SJCRH30 (cell line): Measurements from ENCODE around the gene OPRM1. TPM values are rescaled to one million over a fixed set of nuclear protein-coding genes. Genes with fewer than 3 reads are reported as not detected.
"Not testable (repeated sequence)": the region's sequence is repeated elsewhere in the genome, so short reads cannot be mapped to it uniquely, and the experiment has no call there.

Experiments used
- DNase-seq, 2 experiments: peaks; one replicate each; pipeline ENCODE4 v3.0.0-alpha.2; 2015 to 2020
- H3K27ac ChIP-seq: fragments of 250-450 bp; sonication (Bioruptor Pico); 2 replicates; pipeline ENCODE4 v1.5.1; 2020; ENCODE audit warnings: mild to moderate bottlenecking, moderate library complexity
- H3K27me3 ChIP-seq: fragments of 250-450 bp; sonication (Bioruptor Pico); 2 replicates; pipeline ENCODE4 v1.5.1; 2020; ENCODE audit warnings: mild to moderate bottlenecking, moderate library complexity
- H3K36me3 ChIP-seq: fragments of 250-450 bp; sonication (Bioruptor Pico); 2 replicates; pipeline ENCODE4 v1.5.1; 2020; ENCODE audit warnings: mild to moderate bottlenecking, moderate library complexity
- H3K4me1 ChIP-seq: fragments of 250-450 bp; sonication (Bioruptor Pico); 2 replicates; pipeline ENCODE4 v1.5.1; 2020; ENCODE audit warnings: mild to moderate bottlenecking, moderate library complexity
- H3K4me3 ChIP-seq: fragments of 250-450 bp; sonication (Bioruptor Pico); 2 replicates; pipeline ENCODE4 v1.5.1; 2020; ENCODE audit warnings: mild to moderate bottlenecking, moderate library complexity
- H3K9me3 ChIP-seq: fragments of 250-450 bp; sonication (Bioruptor Pico); replicated peaks from 2 replicates; pipeline ENCODE4 v1.5.1; 2020; ENCODE audit warnings: mild to moderate bottlenecking, moderate library complexity
- total RNA-seq: library from RNA; depleted of rRNA; stranded (reverse); fragments of >200 nt; shearing (Covaris generic); gene quantifications from 2 replicates; pipeline ENCODE4 v1.2.3, GENCODE V29; 2014

Gene OPRM1
- total RNA-seq, 1 experiment from 2014 or later: not detected

DNA sequence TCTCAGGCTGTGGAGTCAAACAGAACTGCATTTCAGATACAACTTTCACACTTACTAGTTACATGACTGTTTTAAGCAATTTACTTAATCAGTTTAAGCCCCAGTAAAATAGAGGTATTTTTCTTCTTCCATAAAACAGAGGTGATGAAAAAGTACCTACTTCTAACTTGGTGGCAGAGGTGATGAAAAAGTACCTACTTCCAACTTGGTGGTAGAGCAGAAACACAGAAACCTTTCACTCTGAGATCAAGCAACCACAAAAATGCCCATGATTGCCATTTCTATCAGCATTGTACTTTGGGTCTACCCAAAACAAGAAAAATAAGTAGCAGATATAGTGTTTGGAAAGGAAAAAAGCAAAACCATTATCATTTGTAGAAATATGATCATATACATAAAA, 148.7 kb downstream of the OPRM1 start:
- Histone ChIP-seq H3K36me3 (no peaks in the 10 kb centered on the region), H3K9me3 (no peaks in the 10 kb centered on the region), H3K27ac (no peak overlapping the region), H3K4me1 (no peaks in the 10 kb centered on the region), H3K27me3 (no peaks in the 10 kb centered on the region), H3K4me3 (no peak overlapping the region)
- no peak for DNase-seq

DNA sequence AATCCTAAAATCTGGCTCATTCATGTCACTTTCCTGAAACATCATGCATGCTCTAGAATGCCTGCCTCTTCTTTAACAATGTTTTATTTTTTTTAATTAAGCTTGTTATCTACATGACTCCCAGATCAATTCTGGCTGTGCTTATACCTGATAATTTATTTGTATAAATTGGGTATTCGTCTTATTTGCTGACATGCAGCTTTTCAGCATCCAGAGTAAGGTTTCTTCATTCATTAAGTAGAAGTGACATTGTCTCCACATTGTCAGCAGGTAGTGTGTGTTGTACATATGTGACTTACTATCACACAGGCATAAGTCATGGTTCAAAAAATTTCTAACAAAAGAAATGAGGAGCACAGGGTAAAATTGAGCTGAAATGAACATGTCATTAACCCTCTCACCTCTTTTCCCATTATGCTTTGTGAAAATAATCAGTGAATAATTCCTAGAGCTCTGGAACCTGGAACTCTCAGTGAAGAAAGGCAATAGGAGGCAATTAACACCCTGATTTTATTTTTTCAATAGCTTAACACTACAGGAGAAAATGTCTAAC, 157.4 kb downstream of the OPRM1 start:
- no peak overlapping the region for H3K27ac ChIP-seq
- no peaks in the 10 kb centered on the region for H3K27me3 ChIP-seq
- H3K4me3 ChIP-seq: no peak overlapping the region
- no peaks in the 10 kb centered on the region for H3K36me3 ChIP-seq
- no peaks in the 10 kb centered on the region; the same call in 1 of the 2 replicates for H3K4me1 ChIP-seq
- no peaks in the 10 kb centered on the region for H3K9me3 ChIP-seq
- DNase-seq: no peak

DNA sequence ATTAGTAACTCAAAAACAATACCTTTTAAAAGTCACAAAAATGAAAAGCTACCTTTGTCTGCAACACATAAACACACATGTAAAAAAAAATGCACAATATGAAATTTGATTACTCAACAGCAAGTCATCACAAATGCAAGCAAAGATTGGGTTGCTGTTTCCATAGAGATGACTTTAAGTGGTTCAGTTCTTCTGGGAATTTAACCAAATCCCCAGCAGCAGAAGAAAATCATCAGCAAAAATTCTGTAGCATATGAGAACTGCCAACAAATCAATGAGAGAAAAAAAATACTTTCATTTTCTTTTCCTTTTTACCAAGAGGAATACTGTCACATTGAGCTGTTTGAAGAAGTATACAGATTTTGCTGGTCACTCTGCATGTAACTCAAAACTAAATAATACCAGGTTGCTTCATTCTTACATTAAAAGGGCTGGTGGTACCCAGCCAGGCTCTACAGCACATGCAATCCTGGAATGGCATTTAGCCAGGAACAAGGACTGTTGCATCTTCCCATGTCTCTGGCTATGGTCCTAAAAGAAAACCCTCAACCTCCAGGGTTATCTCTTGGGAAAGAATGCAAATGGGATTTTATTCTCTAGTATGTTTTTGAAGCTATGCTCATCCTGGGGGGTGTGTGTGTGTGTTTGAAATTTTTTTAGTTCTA, 158.3 kb downstream of the OPRM1 start:
- H3K27me3 ChIP-seq: no peaks in the 10 kb centered on the region
- no peak for DNase-seq
- H3K9me3 ChIP-seq: no peaks in the 10 kb centered on the region
- H3K36me3 ChIP-seq: no peaks in the 10 kb centered on the region
- H3K27ac ChIP-seq: no peak overlapping the region
- H3K4me3 ChIP-seq: no peak overlapping the region
- H3K4me1 ChIP-seq: no peaks in the 10 kb centered on the region; the same call in 1 of the 2 replicates

DNA sequence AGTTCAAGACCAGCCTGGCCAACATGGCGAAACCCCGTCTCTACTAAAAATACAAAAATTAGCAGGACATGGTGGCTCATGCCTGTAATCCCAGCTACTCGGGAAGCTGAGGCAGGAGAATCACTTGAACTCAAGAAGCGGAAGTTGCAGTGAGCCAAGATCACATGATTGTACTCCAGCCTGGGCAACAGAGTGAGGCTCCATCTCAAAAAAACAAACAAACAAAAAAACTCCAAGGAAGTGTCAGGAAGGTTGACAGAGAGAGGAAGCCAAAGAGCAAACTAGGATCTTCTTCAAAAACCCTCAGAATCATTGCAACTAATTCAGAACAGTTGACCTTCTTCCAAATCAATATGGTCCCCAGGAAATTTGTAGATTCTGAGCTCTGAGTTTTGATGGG, 162.6 kb downstream of the OPRM1 start:
- not testable (repeated sequence) for H3K27me3 ChIP-seq, DNase-seq, H3K4me3 ChIP-seq, H3K4me1 ChIP-seq, H3K36me3 ChIP-seq, H3K27ac ChIP-seq, H3K9me3 ChIP-seq

DNA sequence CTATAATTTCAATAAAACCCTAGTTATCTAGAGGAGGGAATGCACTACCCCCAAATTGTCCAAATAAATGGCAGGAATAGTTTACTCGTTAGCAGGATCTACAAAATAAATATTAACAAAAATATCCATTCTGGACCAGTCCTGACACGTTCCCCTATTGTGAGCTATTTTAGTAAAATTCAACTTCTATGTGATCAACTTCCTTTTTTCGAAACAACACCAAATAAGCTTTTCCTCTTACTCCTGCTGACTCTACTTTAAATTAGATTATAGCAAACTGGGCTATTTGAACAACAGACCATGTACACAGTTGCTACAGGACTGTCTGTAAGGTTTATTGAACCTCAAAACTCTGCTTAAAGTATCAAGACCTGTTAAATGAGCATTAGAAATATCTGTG, 163.3 kb downstream of the OPRM1 start:
- H3K27ac ChIP-seq: no peak overlapping the region

DNA sequence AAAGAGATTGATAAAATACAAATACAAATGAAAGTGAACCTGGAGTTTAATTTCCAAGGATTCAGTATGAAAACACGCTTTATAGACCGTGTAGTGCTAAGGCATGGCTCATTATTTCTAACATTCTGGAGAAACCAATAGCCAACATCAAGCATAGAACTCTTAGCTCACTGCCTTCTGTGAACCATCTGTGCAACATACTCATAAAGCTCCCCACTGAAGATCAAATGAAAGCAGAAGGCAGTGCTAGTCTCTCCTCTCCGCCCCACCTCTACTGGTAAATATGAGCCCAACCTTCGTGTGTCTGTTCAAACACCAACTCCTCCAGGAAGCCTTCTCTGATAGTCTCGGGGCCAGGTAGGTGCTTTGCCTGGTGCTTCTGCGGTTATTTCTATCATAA, 163.9 kb downstream of the OPRM1 start:
- Histone ChIP-seq H3K9me3 (no peaks in the 10 kb centered on the region), H3K27me3 (no peaks in the 10 kb centered on the region), H3K36me3 (no peaks in the 10 kb centered on the region), H3K4me3 (no peak overlapping the region), H3K27ac (no peak overlapping the region), H3K4me1 (no peaks in the 10 kb centered on the region)
- no peak for DNase-seq

More for the DNA sequence above, 163.3 kb downstream of the OPRM1 start:
- Histone ChIP-seq H3K9me3 (no peaks in the 10 kb centered on the region), H3K4me1 (no peaks in the 10 kb centered on the region), H3K36me3 (no peaks in the 10 kb centered on the region), H3K4me3 (no peak overlapping the region), H3K27me3 (no peaks in the 10 kb centered on the region)
- DNase-seq: no peak

DNA sequence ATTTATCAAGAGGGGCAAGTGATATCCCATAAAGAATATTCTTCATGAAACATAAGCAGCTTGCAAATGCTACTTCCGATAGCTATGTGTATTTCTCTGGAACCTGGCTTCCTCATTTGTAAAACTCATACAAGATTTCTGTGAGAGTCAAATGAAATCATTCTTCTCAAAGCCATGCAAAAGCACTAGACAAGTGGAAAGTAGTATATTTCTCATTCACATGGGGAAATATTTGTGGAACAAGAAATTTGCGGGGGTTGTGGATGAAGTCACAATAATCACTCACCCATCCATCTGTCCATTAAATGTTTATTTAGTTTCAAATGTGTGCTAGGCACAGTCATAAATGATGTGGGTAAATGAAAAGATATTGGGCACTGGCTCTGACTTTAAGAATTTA, 167.1 kb downstream of the OPRM1 start:
- Histone ChIP-seq H3K9me3 (no peaks in the 10 kb centered on the region), H3K4me1 (no peaks in the 10 kb centered on the region), H3K4me3 (no peak overlapping the region), H3K27ac (no peak overlapping the region), H3K27me3 (no peaks in the 10 kb centered on the region), H3K36me3 (no peaks in the 10 kb centered on the region)
- DNase-seq: no peak

DNA sequence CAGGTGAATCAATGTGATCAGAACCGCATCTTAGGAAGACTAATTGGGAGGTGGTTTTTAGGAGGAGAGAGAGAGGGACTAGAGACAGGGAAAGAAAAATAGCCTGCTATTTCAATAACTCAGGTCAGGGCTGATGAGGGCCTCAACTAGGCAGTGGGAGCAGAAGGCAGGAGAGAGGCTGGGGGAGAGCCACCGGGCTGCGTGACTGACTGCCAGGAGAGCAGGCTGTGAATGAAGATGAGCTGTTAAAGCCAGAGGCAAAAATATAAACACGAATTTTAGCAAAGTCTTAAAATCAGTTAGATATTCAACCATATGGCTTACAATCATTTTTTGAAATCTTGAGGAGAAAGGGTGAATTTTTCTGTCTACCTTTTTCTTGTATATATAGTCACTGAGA, 168.0 kb downstream of the OPRM1 start:
- no peaks in the 10 kb centered on the region for H3K4me1 ChIP-seq

DNA sequence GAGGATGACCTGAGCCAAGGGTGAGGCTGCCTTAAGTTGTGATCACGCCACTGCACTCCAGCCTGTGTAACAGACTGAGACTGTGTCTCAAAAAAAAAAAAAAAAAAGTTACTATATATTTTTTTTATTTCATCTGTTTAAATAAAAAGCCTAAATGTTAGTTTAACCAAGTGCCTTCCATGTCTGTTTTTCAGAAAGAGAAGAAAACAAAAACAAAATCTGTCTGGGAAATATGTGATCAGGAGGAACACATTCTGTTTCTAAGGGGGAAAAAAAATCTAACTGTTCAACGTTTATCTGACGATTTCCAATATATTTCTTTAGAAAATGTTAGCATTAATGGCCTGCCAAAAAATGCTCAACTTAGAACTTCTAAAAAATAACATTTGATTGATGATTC, 170.5 kb downstream of the OPRM1 start:
- no peaks in the 10 kb centered on the region for H3K9me3 ChIP-seq
- no peaks in the 10 kb centered on the region for H3K4me1 ChIP-seq
- no peak overlapping the region for H3K27ac ChIP-seq
- H3K36me3 ChIP-seq: no peaks in the 10 kb centered on the region
- no peak for DNase-seq
- H3K4me3 ChIP-seq: no peak overlapping the region
- H3K27me3 ChIP-seq: no peaks in the 10 kb centered on the region

More for the DNA sequence above, 168.0 kb downstream of the OPRM1 start:
- Histone ChIP-seq H3K27me3 (no peaks in the 10 kb centered on the region), H3K36me3 (no peaks in the 10 kb centered on the region), H3K27ac (no peak overlapping the region), H3K9me3 (no peaks in the 10 kb centered on the region), H3K4me3 (no peak overlapping the region)
- DNase-seq: no peak

DNA sequence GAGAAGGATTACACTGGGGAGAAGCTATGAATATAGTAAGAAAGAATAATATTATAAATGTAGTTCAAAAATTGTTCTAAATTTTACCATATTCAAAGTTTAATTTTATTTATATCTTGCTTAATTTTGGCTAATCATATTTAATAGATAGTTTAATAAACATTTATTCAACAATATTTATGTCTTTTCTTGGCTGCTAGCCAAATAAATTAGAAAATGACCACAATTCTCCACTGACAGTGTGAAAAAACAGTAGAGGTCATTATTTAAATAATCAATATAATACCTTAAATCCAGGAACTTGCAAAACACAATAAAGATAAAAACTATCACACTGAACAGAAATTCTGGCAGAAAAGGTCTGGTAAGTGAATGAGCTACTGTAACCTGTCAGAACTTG, 171.6 kb downstream of the OPRM1 start:
- Histone ChIP-seq H3K27ac (no peak overlapping the region), H3K9me3 (no peaks in the 10 kb centered on the region), H3K27me3 (no peaks in the 10 kb centered on the region), H3K4me3 (no peak overlapping the region), H3K4me1 (no peaks in the 10 kb centered on the region), H3K36me3 (no peaks in the 10 kb centered on the region)
- no peak for DNase-seq

DNA sequence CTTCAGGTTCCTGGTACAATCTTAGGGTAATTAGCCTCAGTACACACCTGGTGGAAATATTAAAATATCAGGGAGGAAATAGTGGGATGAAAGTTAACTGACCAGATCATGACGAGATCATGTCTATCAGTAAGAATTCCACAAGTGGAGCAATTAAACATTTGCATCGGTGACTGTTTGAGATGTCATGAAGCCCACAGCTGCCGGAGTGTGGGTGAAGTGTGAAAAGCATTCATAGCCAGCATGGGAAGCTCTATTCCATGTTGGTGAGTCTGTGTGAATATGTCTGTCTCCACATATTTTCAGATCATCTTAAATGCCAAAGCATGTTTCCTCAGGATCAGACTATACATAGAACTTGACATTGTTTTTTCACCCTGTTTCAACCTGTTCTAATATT, 174.7 kb downstream of the OPRM1 start:
- no peaks in the 10 kb centered on the region for H3K27me3 ChIP-seq
- no peak overlapping the region for H3K27ac ChIP-seq
- H3K36me3 ChIP-seq: no peaks in the 10 kb centered on the region
- no peak overlapping the region for H3K4me3 ChIP-seq
- no peak for DNase-seq
- no peaks in the 10 kb centered on the region; the same call in 1 of the 2 replicates for H3K9me3 ChIP-seq
- H3K4me1 ChIP-seq: no peaks in the 10 kb centered on the region

DNA sequence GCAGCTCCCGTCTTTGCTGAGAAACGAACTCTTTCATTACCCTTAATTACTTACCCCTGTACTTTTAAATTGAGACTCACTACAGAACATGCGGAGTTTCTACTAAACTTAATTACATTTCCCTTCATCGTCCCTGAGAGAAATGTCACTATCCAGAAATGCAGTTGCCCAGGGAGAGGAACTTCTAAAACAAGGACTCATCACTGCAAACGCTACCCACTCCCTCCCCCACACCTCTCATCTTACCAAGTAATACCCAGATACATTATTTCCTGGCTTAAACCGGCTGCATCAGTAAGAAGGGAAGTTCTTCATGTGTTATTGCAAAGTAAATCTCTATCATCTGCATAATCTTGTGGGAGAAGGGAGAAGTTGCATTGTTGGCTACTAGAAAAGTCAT, 179.3 kb downstream of the OPRM1 start:
- H3K9me3 ChIP-seq: no peaks in the 10 kb centered on the region; the same call in 1 of the 2 replicates
- H3K27me3 ChIP-seq: no peaks in the 10 kb centered on the region
- peak in 1 of 2 experiments; percentile 6 for DNase-seq
- H3K4me3 ChIP-seq: no peak overlapping the region
- no peaks in the 10 kb centered on the region for H3K4me1 ChIP-seq
- no peak overlapping the region for H3K27ac ChIP-seq
- no peaks in the 10 kb centered on the region for H3K36me3 ChIP-seq

DNA sequence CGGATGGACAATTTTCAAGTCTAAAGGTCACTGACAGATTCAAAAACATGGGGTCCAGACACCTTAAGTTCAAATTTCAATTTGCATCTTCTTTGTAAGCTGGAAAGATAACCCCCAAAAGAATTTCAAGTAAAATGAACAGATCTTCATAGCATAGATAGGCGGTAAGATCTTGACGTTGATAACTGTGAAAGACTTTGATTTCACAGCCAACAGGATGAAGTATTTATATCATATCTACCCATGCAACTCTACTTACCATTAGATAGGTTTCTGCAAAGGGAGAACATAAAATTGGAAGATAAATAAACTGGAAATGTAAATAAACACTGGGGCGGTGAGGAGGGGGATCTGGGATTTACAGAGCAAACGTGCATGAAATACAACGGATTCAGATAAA, 179.7 kb downstream of the OPRM1 start:
- no peak overlapping the region for H3K27ac ChIP-seq
- H3K9me3 ChIP-seq: no peaks in the 10 kb centered on the region; the same call in 1 of the 2 replicates
- no peak for DNase-seq
- H3K36me3 ChIP-seq: no peaks in the 10 kb centered on the region
- no peak overlapping the region for H3K4me3 ChIP-seq
- no peaks in the 10 kb centered on the region for H3K27me3 ChIP-seq
- no peaks in the 10 kb centered on the region for H3K4me1 ChIP-seq

DNA sequence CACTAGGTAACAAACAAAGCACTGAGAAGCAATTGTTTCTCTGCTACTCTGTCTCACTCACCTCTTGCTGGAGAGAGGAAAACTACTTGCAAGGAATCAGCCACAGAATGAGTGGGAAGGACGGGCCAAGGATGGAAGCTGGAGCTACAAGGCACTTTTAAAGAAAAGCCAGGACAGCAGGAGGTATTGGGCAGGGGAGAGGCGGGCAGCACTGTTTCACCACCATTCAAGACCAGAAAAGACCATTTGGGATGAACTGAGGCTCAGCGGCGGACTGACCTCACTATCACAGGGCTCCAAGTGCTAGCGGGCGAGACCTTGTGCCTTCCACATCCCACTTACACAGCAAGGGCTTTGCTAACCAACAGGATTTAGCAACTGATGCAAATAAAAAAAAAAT, 180.2 kb downstream of the OPRM1 start:
- no peak for DNase-seq
- Histone ChIP-seq H3K4me1 (no peaks in the 10 kb centered on the region), H3K4me3 (no peak overlapping the region), H3K9me3 (no peaks in the 10 kb centered on the region; the same call in 1 of the 2 replicates), H3K27me3 (no peaks in the 10 kb centered on the region), H3K27ac (no peak overlapping the region), H3K36me3 (no peaks in the 10 kb centered on the region)

DNA sequence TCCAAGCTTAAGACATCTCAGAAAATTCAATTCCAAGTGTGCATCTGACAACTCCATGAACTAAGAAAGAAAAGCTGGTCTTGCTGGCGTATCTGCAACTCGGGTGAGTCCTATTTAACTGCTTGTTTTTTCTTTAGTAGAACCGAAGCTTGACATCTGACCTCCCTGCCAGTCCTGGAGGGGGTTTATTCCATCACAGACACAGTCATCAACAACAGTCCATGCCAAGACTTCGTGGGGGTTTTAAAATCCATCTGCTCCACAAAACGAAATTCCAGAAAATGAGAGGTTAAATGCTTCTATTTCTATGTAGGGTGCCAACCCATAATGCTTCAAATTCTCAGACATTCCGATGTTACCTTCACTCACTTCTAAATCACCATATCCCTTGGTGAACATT, 183.7 kb downstream of the OPRM1 start:
- no peak for DNase-seq
- Histone ChIP-seq H3K9me3 (no peaks in the 10 kb centered on the region; the same call in 1 of the 2 replicates), H3K27me3 (no peaks in the 10 kb centered on the region), H3K4me3 (no peak overlapping the region), H3K36me3 (no peaks in the 10 kb centered on the region), H3K4me1 (no peaks in the 10 kb centered on the region), H3K27ac (no peak overlapping the region)

DNA sequence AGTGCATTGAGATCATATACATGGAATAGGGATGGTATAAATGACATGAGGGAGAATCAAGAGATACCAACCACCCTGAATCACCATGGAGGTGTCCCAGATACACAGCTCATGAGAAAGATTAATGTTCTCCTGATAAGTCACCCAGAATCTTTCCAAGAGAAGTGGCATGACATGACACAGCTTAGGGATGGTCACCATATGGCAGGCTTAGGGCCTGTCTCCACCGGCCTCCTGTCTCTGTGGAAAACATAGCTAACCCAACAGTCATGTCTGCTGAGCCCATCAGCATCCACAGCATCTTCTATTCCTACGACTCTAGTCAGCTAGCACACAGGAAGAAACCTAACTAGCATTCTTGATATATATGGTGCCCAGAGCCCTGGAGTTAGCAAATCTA, 184.3 kb downstream of the OPRM1 start:
- Histone ChIP-seq H3K4me1 (no peaks in the 10 kb centered on the region), H3K9me3 (no peaks in the 10 kb centered on the region), H3K4me3 (no peak overlapping the region), H3K27ac (no peak overlapping the region), H3K27me3 (no peaks in the 10 kb centered on the region), H3K36me3 (no peaks in the 10 kb centered on the region)
- no peak for DNase-seq
